SHP77 treated with DMSO at 0.1 percent for 48 hours (cell line): ENCODE measurements around the gene RUNX1.
"Not testable (repeated sequence)": the region's sequence is repeated elsewhere in the genome, so short reads cannot be mapped to it uniquely, and the experiment has no call there.

Experiments
- DNase-seq: peaks from one replicate; lab custom pipeline; 2025; lab: John Stamatoyannopoulos, UW

Gene RUNX1

DNA sequence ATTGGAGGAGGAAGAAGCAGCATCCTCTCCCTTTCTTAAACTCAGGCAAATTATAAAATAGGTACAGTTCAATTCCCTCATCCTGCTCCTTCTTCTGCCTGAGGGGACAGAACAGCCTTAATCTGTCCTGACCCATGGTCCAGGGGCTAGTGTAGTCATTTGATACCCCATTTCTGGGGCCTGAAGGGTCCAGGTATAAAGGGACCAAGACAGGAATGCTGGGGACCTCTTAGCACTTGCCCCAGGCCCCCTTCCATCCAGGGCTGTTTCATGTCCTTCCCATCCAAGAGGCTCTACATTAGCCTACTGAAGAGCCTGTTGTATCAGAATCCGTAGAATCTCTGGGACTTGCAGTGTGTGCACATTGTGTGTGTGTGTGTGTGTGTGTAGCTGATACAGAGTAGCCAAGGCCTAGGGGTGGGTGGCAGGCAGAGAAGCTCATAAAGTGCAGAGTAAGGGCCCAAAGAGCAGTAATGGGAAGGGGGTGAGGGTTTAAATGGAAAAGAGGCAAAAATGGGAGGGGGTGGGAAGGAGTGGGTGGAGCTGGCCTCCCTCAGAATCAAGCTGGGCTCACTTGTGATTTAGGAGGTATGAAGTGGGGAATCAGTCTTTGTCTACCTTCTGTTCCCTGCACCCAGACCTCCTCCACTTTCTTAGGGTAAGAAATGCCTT is 32.4 kb downstream of the RUNX1 start:
- no peak for DNase-seq

DNA sequence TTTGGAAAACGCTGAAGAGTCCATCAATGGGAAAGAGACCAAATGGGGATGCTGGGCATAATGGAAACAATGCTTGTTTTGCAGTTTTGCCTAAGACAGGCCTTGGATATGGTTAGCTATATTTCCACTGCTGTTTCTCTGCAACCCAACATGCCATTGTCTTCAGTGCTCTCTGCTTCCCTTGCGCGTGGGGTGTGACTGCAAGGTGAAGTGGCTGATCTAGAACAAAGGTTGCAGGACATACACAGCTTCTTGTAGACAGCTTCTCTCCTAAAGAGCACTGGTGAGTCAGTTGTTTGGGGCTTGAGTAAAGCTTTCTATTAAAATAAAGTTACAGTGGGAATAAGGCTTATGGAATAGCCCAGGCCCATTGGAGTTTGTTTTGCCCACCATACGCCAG is 33.0 kb downstream of the RUNX1 start:
- DNase-seq: no peak

DNA sequence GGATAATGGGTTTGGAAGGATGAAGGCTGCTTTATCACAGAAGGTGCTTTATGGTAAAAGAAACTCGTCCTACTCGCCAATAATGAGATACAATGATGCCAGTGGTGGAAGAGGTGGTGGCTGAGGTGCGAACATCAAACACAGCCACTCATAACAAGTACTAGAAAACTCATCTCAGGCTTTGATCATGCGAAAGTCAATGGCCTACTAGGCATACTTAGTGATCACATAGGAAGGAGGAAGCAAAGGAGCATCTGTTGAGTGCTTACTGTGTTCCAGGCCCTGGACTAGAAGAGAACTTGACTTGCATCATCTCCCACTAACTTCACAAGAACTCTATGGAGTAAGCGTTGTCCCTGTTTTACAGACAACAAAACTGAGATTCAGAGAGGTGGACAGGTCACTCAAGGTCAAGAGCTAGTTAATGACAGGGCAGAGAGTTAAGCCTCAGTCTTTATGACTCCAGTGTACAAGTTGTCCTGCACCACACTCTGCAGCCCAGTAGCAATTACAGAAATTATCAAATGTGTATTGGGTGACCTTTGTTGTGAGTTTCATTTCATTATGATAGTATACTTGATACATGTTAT is 33.6 kb downstream of the RUNX1 start:
- DNase-seq: no peak

DNA sequence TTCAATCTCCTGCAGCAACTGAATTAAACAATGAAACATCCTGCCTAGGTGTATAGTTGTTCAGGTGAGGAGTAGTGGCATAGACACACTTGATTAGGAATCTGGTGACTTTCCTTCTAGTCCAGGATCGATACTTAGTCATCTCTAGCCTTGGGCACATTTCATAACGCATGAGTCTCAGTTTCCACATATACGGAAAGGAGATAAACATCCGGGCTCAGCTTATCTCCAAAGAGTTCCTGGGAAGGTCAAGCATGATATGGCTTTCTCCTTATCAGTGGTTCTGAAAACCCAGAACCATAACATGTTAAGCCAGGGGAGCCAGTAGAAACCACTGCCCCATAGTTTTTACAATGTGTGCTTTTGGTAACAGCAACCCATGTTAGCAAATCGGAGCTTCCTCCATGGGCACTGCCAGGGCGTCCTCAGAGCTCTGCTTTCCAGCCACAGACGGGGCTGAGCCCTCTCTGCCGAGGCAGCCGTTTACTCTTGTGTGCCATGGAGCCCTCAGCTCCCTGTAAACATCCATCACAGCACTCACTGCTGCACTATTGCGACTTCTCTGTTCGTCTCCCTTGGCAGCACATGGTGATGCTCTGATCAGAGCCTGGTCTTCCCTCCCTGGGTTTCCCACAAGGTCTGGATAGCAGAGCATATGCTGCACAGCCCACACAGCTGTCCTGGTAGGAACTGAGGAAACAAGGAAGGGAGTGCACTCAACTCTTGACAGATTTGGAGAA is 34.6 kb downstream of the RUNX1 start:
- no peak for DNase-seq

DNA sequence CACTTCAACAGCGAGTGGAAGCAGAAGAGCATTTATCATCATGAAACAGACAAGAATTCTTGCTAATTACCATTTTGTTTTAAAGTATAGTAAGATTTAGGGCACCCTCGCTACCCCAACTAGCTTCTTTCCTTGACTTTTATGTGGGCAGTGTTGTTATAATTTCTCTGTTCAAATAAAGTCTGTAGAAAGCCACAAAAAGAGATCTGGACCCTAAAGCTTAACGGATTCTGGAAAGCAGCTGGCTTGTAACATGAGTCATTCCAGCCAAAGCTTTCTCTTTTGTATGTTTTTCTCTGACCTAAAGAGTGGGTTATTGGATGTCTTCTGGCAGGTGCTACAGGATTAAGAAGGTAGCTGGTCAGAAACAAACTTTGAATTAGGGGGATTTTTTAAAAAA is 37.4 kb downstream of the RUNX1 start:
- DNase-seq: peak; percentile 85

DNA sequence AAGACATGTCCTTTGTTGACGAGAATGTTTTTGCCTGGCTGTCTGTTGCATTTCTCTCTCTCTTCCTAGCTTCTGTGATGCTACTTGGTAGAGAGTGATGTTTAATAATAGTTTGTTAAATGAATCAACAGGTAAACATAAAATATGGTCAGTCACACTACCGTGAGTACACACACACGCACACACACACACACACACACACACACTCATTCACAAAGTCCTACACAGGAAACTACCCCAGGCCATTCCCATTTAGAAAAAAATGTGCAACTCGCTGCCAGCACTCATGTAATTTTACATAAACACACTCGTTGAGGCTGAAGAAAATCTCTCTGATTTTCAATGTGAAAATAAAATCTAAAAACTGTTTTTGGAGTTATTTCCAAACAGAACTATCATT is 38.7 kb downstream of the RUNX1 start:
- DNase-seq: no peak

DNA sequence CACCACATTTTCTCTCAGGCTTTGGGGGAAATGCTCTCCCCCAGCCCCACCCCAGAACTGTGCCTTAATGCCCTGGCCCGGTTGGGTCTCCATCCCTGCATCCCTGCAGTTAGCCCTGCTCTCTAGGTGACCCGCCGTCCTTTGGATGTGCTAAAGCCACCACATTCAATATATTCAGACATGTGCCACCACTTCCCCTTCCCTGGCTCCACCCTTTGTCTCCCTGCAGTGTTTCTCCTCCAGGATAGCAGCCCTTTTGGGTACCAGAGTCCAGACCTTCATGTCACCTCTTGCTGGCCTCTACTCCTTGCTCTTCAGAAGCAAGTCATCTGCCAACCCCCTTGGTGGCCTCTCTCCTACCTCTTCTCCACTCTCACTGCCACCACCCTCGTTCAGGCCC is 41.8 kb downstream of the RUNX1 start:
- no peak for DNase-seq

DNA sequence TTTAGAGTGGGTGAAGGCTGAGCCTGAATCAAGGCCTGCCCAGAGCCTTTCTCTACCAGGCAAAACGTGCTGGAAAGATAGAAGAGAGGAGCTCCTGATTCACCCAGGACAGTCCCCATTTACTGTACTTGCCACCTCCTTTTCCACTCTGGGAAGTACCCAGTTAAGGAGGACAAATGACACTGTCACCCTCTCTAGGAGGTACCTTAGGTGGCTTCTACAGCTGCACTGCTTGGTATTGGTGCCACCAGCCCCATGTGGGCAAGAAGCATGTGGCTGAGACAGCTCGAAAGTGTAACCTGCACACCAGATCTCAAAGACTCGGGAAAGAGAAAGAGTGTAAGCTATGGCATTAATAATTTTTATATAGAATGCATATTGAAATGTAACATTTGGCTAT is 42.3 kb downstream of the RUNX1 start:
- no peak for DNase-seq

DNA sequence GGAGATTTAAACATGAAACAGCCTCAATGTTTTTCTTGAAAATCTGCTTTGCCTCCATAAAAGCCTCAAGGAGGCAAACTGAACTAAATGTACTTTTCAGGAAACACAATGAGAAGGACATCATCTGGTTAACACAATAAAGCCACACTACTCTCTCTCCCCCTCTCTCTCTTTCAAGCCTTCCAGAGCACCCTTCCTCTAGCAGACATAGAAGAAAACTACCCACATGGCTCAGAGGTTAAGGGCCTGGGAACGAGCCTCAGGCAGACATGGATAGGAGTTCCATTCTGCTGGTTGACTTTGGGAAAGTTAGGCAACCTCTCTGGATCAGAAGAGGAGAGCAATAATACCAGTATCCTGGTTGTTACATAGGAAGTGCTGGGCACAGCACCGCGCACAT is 42.9 kb downstream of the RUNX1 start:
- DNase-seq: no peak

DNA sequence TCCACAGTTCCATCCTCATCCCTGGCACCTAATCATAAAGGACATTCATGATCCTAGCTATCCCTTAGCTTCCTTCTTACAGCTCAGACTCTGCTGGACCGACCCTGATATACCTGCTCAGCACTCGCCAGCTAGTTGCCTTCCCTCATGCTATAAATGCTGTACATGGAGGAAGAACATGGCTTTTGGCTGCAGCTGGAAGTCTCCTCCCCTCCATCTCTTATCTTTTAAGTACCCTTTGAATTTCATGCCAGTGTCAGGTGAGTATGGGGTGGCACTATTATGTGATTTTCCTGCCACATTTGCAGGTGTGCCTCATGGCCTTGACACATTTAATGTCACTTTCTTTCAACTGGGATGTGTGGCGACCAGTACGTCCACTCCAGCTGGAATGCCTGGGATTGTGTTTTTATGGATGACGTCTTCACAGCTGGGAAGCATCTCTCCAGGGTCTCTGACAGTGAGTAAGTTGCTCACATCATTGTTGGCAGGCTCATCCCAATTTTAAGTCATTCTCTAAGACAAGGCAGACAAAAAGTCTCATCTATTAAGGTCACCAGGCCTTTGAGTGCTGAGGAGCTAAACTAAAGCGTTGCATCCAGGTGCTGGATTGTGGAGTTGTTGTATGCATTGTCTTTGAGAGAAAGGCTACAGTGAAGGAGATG is 43.4 kb downstream of the RUNX1 start:
- no peak for DNase-seq

DNA sequence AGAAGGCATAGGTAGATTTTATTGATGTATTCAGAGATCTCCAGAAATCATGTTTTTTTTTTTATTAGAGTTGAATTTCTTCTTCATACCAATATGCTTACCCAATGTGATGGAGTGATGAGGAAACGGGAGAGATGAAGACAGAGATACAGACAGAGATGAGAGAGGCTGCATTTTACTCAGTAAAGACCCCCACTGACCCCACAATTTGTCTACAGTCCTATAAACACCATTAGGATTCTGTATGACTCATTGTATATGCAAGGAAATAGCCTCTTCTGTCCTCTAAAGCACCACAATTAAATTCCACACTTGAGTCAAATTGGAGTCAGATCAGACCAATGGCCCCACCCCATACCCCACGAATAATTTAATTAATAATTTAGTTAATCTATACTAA is 44.0 kb downstream of the RUNX1 start:
- no peak for DNase-seq

DNA sequence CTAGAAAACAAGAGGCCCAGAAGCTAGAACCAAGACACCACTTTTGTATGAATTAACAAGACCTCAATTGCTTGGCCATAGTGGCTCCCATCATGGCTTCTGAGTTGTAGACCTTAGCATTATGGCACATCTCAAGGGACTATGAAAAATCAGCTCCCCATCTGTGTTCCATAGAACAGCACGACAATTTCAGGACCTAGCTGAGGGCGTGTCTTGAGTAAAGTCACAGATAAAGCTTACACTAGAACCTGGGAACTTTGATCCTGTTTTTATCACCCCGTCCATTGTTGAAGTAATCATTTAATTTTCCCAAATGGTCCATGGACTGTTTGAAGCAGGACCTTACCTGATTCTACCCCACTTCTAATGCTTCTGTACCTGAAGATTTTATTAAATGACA is 44.8 kb downstream of the RUNX1 start:
- DNase-seq: no peak

DNA sequence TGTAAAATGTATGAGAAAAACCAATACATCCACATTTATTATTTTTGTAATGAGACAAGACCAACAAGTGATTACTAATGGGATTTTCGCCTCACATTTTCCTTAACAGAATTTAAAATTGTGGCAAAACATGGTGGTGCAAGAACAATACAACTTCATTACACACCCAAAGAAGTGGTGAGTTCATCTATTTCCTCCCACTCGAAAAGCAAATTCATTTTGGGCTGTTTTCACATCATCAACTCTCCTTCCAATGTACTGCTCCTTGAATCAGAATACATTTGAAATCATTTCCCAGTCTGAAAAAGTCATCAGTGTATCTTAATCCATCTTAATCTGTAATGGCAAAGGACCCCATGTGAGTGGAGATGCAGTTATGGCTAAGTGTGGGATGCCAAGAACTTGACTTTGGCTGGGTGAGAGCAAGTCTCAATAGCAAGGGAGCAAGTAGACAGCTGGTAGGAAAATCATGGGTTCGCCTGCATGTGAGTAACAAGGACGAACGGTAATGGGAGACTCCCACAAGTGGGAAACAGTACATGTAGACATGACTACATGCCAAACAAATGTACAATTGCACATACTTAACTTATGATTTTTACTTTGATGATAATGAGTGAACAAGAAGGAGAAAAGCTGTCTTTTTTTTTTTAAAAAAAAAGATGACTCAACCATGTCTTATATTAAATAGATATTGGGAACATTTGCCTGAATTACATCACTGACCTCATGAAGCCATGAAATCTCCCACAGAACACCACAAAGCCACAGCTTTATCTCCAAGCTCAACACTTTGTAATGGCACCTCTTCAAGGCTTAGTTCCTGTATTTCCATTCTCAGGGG is 46.0 kb downstream of the RUNX1 start:
- no peak for DNase-seq

DNA sequence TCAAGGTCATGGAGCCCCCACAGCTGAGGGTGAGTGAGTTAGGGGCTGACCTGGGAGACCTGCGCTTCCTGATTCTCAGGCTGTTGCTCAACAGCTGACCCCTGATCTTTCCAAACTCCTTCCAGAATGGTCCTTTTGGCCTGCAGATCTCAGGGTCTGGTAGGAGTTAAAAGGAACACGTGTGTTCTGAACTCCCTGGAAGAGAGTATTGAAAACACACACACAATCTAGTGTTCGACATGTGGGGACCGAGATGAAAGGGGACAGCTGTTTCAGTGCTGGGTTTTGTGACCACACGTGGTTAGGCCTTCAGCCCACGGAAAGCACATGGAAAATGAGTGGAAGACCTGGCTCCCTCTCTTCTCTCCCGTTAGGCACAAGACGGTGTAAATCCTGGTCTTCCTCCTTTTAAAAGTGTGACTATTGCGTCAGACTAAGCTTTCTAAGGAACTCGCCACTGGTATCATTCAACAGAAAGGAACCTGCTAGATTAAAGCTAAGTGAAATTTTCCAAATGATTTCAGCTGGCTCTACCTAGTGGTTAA is 49.6 kb downstream of the RUNX1 start:
- DNase-seq: no peak

DNA sequence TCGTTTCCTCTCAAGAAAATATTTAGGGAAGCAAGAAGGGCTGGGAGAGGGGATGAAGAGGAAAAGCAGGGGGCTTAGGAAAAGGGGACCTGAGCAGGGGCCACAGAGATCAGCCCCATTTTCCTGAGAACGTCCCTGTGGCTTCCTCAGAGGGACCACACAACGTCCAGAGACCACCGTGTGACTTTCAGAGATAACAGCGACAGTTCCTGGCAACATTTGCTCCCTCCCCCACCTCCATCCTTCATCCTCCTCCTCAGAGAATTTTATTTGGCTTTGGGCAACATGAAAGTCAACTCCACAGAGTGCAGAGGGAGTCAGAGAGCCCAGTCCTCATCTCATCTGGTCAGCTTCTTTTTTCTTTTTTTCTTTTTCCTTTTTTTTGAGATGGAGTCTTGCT is 50.9 kb downstream of the RUNX1 start:
- DNase-seq: no peak

DNA sequence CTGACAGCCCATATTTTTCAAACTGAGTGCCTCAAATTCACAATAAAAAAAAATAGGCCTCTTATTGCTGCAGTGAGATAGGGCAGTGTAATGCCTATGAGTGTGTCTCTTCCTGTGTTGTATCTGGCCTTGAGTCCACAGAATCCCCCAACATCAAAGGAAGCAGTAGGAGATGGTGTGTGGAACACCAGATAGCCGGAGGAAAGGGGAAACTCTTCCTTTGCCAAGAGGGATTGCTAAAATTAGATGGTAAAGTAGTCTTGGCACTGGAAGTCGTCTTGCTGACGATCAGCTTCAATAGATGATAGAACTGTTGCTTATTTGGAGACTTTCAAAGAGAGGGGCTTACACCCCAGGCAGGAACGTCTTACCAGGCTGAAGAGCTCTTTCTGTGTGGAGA is 51.8 kb downstream of the RUNX1 start:
- DNase-seq: no peak

DNA sequence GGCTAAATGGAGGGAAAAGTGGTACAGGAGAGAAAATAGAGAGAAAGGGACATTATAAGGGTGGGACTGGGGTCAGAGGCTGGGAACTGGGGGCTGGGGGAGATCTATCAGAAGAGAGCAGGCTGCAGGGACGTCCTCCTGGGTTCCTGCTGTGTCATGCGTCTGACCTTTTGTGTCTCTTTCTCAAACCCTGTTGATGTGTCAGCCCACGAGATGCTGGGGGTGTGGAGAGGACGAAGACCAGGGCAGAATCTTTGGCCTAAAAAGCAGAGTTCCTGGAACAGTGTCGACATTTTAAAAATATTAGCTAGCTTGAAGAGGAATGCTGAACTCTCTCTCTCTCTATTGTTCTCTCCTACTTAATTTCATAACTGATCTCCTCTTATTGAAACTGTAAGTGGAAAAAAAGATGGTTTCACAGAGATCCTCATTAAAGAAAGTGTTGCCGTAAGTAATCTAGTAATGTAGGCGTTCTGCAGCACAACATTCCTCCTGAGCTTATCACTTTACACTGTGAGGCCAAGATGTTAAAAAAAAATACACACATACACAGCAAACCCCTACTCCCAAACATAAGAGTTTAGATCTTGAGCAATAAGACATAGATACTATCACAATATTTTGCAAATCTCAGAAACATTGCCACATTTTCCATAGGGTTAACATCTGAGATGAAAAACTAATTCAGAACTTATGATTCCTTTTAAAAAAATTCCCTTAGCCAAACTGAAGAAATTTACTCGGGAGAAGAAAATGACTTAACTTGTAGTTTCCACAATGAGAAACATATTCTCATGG is 52.6 kb downstream of the RUNX1 start:
- DNase-seq: no peak

DNA sequence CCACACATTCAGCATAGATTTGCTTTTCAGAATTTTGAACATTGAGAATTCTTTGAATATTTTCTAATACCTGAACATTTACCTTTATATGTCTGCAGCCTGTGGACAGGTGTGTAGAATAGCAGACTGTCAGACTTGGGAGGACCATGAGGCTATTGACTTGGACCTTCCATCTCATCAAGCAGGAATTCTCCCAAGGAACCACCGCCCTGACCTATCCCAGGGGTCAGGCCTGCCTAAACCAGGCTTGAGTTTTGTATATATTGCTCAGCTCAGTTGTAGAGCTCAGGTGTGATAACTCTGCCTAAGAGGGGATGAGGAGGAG is 53.2 kb downstream of the RUNX1 start:
- DNase-seq: no peak

DNA sequence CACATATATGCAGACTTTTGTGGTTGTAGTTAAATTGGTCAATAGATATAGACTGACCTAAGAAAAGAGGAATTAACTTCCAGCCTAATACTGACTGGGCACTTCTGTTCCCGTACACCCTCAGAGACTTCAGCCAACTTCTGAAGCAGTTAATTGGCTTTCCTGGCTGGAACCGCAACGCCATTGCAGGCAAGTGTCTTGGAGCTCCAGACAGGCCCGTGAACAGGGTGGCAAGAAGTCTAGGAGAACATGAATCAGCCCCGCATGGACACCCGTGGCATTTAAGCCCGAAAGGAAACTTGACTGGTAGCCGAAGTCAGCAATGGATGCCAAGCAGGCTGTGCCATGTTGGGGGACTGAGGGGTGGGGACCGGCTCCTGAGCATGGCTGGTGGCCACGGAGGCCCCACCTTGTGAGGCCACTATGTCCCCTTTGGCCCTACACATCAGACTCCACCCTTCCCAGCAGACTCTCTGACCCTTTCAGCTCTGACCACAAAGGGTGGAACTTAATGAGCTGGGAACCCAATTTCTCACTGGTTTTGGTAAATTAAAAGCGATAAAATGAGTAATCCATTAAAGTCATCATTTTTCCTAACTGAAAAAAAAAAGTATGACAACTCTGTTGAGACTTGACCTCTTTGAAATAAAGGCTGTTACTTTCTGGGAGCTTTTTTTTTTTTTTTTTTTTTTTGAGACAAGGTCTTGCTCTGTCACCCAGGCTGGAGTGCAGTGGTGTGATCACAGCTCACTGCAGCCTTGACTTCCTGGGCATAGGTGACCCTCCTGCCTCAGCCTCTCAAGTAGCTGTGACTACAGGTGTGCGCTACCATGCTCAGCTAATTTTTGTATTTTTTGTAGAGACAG is 54.1 kb downstream of the RUNX1 start:
- no peak for DNase-seq

DNA sequence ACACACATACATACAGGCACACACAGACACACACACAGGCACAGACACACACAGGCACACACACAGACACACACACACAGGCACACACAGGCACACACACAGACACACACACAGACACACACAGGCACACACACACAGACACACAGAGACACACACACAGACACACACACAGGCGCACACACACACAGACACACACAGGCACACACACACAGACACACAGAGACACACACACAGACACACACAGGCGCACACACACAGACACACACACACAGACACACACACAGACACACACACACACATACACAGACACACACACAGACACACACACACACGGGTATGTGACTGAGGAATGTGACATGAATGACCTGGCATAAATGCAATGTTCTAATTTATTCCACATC is 55.6 kb downstream of the RUNX1 start:
- not testable (repeated sequence) for DNase-seq
